ENCODE results near the gene SCARF1. TPM values are rescaled to one million over a fixed set of nuclear protein-coding genes. Genes with fewer than 3 reads are reported as not detected.

SCARF1 gene
- total RNA-seq, 1 donor from 2014 or later: 37.4 TPM

DNA sequence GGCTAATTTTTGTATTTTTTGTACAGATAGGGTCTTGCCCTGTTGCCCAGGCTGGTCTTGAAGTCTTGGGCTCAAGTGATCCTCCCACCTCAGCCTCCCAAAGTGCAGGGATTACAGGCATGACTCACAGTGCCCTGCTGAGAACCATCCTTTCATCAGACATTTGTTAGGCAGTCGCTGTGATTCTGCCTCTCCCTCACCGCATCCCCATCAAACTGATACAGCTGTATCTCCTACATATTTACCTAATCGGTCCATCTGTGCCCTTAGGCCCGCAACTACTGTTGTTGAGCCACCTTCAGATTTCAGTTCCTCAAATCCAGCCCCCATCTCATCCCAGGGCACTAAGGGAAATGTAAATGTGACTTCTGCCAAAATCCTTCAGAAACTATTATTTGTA is 14.9 kb downstream of the SCARF1 start:
- H3K4me1 ChIP-seq: peaks cover 38% of the 10 kb centered on the region

DNA sequence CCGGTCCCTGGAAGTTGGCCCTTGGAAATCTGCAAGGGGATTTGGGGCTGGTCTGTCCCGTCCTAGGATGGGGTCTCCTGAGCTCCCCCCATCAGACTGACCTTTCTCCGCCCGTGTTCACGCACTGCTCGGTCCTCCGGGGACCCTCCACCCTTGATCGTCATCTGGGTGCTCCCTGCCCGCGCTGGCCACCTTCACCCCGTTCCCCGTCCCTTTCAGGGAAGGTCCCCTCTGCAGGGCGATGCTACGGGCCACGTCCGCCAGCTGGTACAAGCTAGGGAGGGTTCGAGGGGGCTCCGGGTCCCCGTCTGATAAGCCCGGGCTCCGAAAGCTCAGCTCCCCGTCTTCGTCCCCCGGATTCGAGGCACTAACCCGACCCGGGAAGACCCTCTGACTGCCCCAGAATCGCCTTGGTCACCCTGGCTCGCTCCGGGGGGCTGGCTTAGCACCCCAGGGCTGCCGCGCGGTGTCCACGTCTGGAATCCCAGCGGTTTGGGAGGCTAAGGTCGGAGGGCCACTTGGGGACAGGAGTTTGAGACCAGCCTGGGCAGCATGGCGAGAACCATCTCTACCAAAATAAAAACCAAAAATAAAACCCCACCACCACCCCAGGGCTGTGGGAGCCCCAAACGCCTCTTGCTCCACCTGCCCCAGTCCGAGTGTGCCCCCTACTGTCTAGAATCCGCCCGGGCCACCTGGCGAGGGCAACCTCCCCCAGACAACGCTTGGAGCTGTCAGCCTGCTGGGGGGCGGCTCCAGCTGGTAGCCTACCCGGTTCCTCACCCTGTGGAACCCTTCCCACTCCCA is 15.8 kb downstream of the SCARF1 start:
- no peaks in the 10 kb centered on the region for H3K9me3 ChIP-seq
- no peaks in the 10 kb centered on the region for H3K27me3 ChIP-seq (ENCODE audit: low read depth)
- DNase-seq (peak; percentile 87), ATAC-seq (peak; percentile 52 to 55)
- peaks cover 47% of the 10 kb centered on the region for H3K4me1 ChIP-seq
- H3K36me3 ChIP-seq: peaks cover 10% of the 10 kb centered on the region
- TF ChIP-seq, protein P1, sequence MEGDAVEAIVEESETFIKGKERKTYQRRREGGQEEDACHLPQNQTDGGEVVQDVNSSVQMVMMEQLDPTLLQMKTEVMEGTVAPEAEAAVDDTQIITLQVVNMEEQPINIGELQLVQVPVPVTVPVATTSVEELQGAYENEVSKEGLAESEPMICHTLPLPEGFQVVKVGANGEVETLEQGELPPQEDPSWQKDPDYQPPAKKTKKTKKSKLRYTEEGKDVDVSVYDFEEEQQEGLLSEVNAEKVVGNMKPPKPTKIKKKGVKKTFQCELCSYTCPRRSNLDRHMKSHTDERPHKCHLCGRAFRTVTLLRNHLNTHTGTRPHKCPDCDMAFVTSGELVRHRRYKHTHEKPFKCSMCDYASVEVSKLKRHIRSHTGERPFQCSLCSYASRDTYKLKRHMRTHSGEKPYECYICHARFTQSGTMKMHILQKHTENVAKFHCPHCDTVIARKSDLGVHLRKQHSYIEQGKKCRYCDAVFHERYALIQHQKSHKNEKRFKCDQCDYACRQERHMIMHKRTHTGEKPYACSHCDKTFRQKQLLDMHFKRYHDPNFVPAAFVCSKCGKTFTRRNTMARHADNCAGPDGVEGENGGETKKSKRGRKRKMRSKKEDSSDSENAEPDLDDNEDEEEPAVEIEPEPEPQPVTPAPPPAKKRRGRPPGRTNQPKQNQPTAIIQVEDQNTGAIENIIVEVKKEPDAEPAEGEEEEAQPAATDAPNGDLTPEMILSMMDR (IDR thresholded peaks at IDR 0.05): peak; percentile 80
- peak overlapping the region; percentile 89 for H3K27ac ChIP-seq
- intact Hi-C loops (cut with DNase I): loop anchor here (5.0 kb wide), 1 partner anchor 52 kb away; no protein-coding TSS in a partner anchor
- H3K4me3 ChIP-seq: peak overlapping the region; percentile 94

More for the DNA sequence above, 14.9 kb downstream of the SCARF1 start:
- Histone ChIP-seq H3K4me3 (no peak overlapping the region), H3K36me3 (peaks cover 15% of the 10 kb centered on the region), H3K9me3 (no peaks in the 10 kb centered on the region), H3K27ac (peak overlapping the region; percentile 18), H3K27me3 (ENCODE audit: low read depth) (no peaks in the 10 kb centered on the region)
- TF ChIP-seq, protein P1 (IDR thresholded peaks at IDR 0.05): no peak
- ATAC-seq: no peak
- no peak for DNase-seq
- intact Hi-C loops (cut with DNase I): no loop called here

DNA sequence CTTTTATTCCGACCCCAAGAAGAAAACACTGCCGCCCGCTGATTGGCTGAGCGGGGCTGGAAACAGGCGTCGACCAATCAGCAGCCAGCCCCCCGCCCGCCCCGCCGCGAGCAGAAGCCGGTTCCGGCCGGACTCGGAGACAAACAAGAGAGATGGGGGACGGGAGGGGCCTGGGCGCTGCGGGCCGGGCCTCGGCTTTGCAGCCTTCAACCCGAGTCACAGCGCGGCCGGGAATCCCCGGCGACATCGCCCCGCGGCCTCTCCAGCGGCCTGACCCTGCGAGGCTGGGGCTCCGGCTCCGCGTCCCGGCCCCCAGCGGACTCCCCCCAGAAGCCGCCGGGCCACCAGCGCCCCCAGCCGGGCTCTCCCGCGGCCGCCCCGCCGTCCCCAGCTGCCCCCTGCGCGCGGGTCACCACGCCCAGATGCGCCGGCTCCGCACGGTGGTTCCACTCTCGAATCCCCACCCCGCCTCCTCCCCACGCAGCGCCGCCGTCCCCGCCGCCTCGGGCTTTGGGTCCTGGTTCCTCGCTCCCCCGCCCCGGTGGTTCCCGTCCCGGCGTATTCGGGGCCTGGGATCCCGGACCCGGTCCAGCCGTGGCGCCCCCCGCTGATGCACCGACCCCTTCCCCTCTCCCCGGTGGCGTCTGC is 16.6 kb downstream of the SCARF1 start:
- Histone ChIP-seq H3K4me1 (peaks cover 50% of the 10 kb centered on the region), H3K27me3 (ENCODE audit: low read depth) (no peaks in the 10 kb centered on the region), H3K4me3 (peak overlapping the region; percentile 94), H3K36me3 (peaks cover 11% of the 10 kb centered on the region), H3K27ac (peak overlapping the region; percentile 89), H3K9me3 (no peaks in the 10 kb centered on the region)
- intact Hi-C loops (cut with DNase I): loop anchor here (5.0 kb wide), 1 partner anchor 52 kb away; no protein-coding TSS in a partner anchor
- peak; percentile 92 to 93 for ATAC-seq
- peak; percentile 95 for DNase-seq
- TF ChIP-seq, protein P1 (IDR thresholded peaks at IDR 0.05): peak; percentile 47

DNA sequence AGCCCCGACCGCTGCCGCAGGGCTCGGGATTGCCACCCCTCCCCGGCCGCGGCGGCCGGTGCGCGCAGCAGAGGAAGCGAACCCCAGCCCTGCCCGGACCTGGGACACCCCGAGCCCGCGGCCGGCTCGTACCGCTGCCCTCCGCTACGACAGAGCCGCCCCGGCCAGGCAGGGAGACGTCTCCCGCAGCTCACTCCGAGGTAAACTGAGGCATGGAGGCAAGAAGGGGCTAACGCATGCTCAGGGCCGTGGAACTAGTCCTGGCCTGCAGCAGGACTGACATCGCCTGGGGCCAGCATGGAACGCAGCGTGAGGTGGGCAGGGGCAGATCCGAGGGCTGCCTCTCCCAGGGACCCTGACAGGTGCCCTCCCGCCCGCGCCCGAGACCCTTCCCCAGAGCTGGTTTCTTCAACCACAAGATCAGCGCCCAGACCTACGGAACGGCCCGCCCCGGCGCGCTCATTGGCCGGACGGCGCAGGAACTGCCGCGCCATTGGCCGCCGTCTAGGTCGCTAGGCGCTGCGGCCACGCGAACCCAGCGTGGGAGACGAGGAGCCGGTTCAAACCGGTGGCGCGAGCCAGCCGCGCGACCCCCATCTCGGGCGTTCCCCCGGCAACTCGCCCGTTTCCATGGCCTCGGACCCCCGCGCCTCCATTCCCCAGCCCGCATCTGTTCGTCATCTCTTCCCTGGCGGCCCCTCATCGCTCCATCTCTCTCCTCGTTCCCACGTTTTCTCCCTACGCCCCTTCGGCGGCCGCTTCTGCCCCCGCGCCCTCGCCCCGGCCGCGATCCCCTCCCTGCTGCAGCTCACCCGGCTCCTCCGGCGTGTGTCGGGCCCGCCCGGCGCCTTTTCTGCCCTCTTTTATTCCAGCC is 17.3 kb downstream of the SCARF1 start, which contains the start of gene SLC43A2:
Gene SLC43A2, minus strand, starts transcription at position 853 of the 874 bp plus-strand sequence. CDS start 960 bp downstream, outside the sequence.
- ATAC-seq (peak; percentile 90 to 92), DNase-seq (peak; percentile 91)
- Histone ChIP-seq H3K4me3 (peak within 1 kb of the TSS; percentile 94), H3K4me1 (peaks cover 50% of the 10 kb centered on the region), H3K36me3 (peaks cover 13% of the 10 kb centered on the region), H3K27me3 (ENCODE audit: low read depth) (no peaks in the 10 kb centered on the region), H3K27ac (peak within 1 kb of the TSS; percentile 89), H3K9me3 (no peaks in the 10 kb centered on the region)
- TF ChIP-seq, protein P1 (IDR thresholded peaks at IDR 0.05): no peak
- intact Hi-C loops (cut with DNase I): loop anchor here (5.0 kb wide), 1 partner anchor 51 kb away; no protein-coding TSS in a partner anchor
